DMS153 treated with DMSO at 0.1 percent for 48 hours (cell line): ENCODE measurements around the gene TMEM221.

ENCODE experiments used
- DNase-seq: peaks from one replicate; lab custom pipeline; 2025; ENCODE audit not compliant: unreplicated experiment; lab: John Stamatoyannopoulos, UW

TMEM221 gene

DNA sequence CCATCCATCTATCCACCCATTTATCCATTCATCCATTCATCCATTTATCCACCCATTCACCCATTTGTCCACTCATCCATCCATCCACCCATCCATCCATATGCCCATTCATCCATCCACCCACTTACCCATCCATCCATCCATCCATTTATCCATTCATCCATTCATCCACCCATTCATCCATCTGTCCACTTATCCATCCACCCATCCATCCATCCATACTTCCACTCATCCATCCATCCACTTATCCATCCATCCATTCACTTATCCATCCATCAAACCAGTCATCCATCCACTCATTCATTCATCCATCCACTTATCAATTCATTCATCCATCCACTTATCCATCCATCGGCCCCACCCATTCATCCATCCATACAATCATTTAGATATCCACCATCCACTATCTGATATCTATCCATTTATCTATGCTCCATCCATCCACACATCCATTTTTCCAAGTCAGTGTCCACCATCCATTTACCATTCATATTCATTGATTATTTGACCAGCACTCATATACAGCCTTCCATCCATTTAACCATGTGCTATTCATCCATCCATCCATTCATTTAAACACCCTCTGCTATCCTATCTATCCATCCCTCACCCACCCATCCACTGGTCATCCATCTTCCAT, 2.8 kb downstream of the TMEM221 start:
- DNase-seq: no peak

DNA sequence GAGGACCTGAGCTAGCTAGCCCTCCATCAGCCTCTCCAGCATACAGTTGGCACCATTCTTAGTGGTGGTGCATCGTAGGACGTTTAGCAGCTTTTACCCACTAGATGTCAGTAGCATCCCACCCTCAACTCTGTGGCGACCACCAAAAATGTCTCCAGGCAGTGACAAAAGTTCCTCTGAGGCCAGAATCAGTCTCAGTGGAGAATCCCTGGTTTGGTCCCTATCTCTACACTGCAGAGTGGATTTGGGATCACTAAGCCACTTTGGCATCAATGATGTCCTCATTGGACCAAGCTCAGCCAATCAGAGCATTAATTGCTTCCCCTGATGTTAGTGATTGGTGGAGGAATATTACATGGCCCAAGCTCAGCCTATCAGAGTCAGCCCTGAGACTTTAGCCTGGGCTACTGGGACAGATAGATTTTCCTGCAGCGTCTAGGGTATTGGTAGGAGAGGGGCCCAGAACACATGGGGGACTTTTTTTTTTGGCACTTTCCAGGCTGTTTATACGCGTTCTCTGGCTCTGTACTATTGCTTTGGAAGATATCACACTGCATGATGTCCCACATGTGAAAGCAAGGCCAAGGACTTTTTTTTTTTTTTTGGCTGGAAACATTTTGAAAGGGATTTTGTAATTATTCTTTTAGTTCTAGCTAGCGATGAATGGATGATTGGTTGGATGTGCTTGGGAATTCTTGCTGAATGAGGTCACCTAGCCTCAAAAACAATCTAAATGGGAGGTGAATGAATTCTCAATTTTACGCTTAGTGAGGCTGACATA, 7.0 kb downstream of the TMEM221 start:
- no peak for DNase-seq

DNA sequence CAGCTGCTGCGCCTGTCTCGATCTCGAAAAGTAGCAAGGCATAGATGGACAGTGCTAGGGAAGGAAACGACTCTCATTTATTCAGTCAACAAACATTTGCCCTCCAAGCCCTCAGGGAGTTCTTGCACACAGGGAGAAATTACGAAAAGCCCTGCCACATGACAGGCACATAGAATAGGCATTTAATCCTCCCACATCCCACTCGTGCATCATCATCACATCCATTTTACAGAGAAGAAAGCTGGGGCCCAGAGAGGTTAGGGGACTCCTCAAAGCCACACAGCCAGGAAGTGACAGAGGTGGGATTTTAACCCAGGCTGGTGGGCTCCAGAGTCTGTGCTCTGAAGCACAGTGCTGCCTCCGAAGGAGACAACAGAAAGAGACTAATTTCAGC, 11.6 kb downstream of the TMEM221 start:
- DNase-seq: no peak

DNA sequence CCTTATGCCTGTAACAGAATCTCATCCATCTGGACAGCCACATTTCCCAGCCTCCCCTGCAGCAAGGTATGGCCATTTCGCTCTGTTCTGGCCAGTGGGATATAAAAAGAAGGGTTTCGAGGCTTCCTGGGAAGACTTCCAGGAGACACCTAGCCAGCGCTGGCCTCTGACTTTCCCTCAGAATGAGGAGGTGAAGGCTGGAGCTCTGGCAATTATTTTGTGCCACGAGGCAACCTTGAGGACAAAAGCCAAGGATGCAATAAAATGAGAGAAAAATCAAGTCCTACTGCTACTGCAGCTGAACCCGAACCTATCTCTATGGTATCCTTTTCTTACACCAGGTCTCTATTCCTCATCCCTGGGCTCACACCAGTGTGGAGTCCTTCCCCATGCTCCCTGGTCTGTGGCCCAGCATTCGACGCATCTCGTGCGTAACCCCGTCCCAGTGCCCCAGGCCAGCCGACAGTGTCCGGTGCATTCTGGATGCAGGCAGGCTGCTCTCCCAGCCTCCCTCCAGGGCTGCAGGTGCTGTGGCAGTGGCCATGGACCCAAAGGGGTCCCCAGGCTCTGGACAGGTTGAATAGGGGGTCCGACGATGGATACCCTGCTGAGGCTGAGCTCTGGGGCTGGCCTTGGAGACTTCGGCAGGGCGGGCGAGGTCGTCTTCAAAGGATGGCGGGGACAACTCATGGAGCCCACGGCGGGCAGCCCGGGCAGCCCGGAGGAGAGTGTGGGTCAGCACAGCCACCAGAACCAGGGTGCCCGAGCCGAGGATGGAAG, 12.2 kb downstream of the TMEM221 start:
- DNase-seq: no peak

DNA sequence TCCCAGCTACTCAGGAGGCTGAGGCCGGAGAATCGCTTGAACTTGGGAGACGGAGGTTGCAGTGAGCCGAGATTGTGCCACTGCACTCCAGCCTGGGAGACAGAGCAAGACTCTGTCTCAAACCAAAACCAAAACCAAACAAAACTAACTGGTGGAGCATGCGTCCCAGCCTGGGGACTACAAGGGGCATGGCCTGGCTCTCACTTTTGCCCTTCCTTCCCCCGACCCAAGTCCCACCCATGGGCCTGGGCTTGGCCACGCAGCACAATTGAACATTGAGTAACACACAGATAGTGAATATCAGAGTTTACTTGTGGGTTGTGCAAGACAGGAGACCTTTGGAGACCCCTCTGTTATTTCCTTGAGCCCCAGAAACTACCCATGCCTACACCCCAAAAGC, 13.2 kb downstream of the TMEM221 start:
- DNase-seq: no peak

DNA sequence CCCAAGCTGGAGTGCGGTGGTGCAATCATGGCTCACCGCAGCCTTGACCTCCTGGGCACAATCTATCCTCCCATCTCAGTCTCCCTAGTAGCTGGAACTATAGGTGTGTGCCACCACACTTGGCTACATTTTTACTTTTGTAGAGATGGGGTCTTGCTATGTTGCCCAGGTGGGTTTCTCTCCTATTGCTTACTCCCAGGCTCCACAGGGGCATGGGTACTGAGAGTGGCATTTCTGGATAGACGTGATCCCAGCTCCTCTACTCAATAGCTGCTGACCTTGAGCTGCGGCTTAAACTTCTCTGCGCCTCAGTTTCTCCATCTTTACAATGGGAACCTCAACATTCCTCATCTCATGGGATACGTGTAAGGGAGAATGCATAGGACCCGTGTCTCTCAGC, 17.1 kb downstream of the TMEM221 start:
- no peak for DNase-seq

GRCh38 chr19:17429641-17430113, 18.8 kb downstream of the TMEM221 start:
- no peak for DNase-seq

DNA sequence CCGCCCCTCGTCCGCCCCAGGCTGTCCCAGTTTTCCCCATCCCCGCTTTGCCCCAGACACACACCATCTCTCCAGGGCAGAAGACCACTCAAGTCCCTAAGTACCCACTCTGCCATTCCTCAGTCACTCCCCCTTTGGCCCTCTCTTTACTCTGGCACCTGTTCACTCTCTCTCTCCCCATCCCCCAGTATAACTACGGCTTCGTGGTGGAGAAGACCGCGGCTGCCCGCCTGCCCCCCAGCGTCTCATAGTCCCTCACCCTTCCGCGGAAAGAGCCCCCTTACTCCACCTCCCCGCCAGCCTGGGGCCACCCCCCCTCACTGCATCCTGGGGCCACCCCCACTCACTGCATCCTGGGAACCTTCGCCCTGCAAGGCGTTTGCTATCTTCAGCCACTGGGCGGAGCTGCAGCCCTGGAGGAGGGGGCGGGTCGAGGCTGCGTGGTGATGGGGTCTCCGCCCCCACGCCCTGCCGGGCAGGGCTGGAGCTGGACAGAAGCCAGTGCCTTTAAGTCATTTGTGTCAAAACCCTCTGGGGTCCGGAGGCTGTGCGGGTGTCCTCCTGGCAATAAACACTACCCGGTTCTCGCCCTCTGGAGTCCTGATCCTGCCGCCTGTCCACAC, 23.6 kb downstream of the TMEM221 start:
- DNase-seq: no peak

DNA sequence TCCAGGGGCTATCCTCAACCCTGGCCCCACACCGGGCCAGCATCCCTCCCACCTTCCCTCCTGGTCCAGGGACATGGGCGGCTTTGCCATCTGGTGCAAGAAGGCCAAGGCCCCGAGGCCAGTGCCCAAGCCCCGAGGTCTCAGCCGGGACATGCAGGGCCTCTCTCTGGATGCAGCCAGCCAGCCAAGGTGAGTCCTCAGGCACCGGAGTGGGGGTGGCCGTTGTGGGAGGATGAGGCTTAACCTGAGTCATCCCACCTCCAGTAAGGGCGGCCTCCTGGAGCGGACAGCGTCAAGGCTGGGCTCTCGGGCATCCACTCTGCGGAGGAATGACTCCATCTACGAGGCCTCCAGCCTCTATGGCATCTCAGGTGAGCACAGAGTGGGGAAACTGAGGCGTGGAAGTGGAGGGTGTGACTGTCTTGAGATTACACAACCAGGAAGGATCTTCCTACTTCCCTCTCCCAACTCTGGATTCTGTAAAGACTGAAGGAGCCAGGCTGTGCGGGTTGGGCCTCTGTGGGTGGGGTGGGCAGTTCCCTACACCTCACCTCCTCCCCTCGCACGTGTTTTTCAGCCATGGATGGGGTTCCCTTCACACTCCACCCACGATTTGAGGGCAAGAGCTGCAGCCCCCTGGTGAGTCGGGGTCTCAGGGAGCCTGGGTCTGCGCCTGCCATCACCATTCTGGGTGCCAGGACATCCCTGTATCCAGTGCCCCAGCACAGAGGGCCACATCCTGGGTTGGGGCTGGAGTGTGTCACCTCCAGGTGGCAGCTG, 24.8 kb downstream of the TMEM221 start:
- no peak for DNase-seq

GRCh38 chr19:17421942-17422341, 26.5 kb downstream of the TMEM221 start:
- DNase-seq: no peak

DNA sequence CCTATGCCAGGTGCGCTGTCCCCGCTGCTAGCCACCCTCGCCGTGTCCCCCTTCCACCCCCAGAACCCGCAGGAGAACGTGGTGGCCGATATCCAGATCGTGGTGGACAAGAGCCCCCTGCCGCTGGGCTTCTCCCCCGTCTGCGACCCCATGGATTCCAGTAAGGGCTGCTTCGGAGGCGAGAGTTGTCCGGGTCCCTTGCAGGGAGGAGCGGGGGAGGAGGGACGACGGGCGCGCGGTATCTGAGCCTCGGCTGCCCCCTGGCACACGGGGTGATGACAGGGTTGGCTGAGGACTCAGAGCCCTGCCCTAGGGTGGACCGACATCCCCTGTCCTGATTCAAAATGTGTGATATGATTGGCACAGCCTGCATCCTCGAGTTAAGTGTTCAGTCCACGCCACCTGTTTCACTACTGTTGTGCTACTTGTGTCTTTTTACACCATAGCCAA, 28.0 kb downstream of the TMEM221 start:
- DNase-seq: no peak

- peak; percentile 91 for DNase-seq
Observed at GRCh38 chr19:17419621-17420474, 28.6 kb downstream of the TMEM221 start, which contains the start of gene MVB12A. TSS of gene MVB12A (plus strand) at chr19:17420047. CDS start at chr19:17420136, 89 bp downstream.

DNA sequence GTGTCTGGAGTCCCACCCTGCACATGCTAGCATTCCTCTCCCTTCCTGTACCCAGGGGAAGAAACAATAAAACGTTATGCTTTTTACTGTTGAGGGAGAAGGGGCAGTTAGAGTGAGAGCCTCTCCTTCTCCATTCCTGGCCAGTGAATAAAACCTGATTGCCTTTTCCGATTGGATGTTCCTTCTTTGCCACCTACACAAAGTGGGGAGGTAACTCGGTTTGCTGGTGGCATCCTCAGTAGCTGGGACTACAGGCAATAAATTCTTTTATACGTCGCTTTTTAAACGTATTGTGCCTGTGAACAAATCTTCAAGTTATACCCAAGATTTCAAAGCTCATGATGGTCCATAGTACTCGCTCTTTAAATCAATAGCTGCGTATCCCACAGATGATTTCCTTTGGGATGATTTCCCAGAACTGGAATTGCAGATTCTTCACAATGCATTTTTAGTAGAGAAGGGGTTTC, 29.3 kb downstream of the TMEM221 start:
- no peak for DNase-seq

- DNase-seq: no peak
Observed at GRCh38 chr19:17418710-17419109, 29.8 kb downstream of the TMEM221 start.

DNA sequence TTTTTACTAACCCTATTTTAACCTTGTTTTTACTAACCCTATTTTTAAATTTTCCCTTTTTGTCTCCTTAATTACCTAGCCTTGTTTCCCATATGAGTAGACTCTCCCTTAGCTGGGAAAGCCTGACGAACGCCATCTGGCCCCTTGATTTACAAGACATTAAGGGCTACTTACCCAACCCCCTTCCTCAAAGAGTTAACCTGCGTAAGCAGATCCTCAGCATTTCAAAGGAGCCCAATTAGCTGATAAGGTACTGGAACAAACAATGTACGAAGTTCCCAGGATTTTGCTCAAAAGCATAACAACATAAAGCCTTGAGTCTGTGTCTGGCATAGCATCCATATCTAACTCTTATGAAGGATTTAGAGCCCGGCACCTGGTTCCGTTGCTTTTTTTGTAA, 33.3 kb downstream of the TMEM221 start:
- no peak for DNase-seq

GRCh38 chr19:17414097-17414496, 34.4 kb downstream of the TMEM221 start:
- no peak for DNase-seq

GRCh38 chr19:17411801-17412200, 36.7 kb downstream of the TMEM221 start:
- DNase-seq: no peak

GRCh38 chr19:17409990-17410389, 38.5 kb downstream of the TMEM221 start:
- DNase-seq: no peak

GRCh38 chr19:17406887-17407196, 41.6 kb downstream of the TMEM221 start:
- DNase-seq: no peak
